Heart left ventricle (tissue), 13 donors: ENCODE data around the gene MPRIP.

Source experiments
- POLR2A ChIP-seq, 2 donors: fragments of 450-650 bp; IDR thresholded peaks; one replicate each; pipeline ENCODE4 v1.6.1; 2017; ENCODE audit warnings: antibody characterized with exemption in 2 of 2, mild to moderate bottlenecking in 2 of 2, moderate library complexity in 2 of 2
- TF ChIP-seq, protein P1 (sequence below), 12 donors: fragments of 200-600 bp; sonication (generic) in 4 of 12; IDR thresholded peaks; one replicate each; pipeline versions ENCODE4 v1.5.0 to v1.8.0; 2018 to 2022; ENCODE audit warnings: antibody characterized with exemption in 12 of 12, mild to moderate bottlenecking in 5 of 12
- donor health status: ischemic (EF 13 %, LVEDD 7.1; RV severe dilation, severe dysfunction).
- donor health status: DM: no; HTN: yes; CAD: no.
- donor health status: DM: no; HTN: no; CAD: no.
- donor health status: ischemic (EF 25% LVEDD 6.9; RV normal size, moderate dysfunction).
- donor health status: ischemic (EF 25% LVEDD 5.7; RV mildly dilated, moderate dysfunction).
- donor health status: ischemic (EF 35%, LVEDD 5.7; RV mildly dilated, moderate dysfunction).
- donor health status: nonischemic (EF 11% LVEDD 7.7; RV severe dilation, severe dysfunction).
- donor health status: DM: yes; HTN: yes; CAD: no.
- donor health status: PGD.
- donor health status: ischemic (EF 29% LVEDD 5.4; RV normal size, mild dysfunction).
- donor health status: nonischemic (EF 23%, LVEDD 6.1; RV moderate dilation, normal function).

DNA sequence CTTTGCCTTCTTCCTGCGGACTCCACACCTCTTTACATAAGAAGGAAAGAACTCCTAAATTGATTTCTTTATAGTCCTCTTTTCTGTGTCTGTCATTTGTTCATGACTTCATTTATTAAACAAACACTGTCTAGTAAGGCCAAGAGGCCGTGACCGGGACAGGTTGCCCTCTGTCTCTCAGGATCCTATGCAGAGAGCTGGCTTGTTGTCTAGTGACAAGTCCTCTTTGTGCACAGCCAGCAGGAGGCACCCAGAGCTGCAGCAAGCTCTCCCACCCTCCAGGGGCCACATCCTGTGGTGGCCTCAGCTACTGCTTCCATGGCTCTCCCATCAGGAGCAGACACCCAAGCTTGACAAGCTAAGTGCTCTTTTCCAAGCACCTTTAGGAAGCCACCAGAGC, 113.3 kb downstream of the MPRIP start:
- TF ChIP-seq, protein P1, sequence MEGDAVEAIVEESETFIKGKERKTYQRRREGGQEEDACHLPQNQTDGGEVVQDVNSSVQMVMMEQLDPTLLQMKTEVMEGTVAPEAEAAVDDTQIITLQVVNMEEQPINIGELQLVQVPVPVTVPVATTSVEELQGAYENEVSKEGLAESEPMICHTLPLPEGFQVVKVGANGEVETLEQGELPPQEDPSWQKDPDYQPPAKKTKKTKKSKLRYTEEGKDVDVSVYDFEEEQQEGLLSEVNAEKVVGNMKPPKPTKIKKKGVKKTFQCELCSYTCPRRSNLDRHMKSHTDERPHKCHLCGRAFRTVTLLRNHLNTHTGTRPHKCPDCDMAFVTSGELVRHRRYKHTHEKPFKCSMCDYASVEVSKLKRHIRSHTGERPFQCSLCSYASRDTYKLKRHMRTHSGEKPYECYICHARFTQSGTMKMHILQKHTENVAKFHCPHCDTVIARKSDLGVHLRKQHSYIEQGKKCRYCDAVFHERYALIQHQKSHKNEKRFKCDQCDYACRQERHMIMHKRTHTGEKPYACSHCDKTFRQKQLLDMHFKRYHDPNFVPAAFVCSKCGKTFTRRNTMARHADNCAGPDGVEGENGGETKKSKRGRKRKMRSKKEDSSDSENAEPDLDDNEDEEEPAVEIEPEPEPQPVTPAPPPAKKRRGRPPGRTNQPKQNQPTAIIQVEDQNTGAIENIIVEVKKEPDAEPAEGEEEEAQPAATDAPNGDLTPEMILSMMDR (IDR thresholded peaks at IDR 0.05) = no peak
- no peak for TF ChIP-seq POLR2A (IDR thresholded peaks at IDR 0.05)
